BLaER1 treated with 17β-estradiol and CSF1 and Interleukin-3, amounts not matched to agents 10 nM and 100 nM (cell line): ENCODE data around the gene ME3.

Experiments
- H3K27ac ChIP-seq, 11 experiments: shearing (Covaris generic); formaldehyde crosslinking; 2 replicates each; pipeline ENCODE4 v1.8.1; 2022
- H3K27me3 ChIP-seq, 11 experiments: shearing (Covaris generic); formaldehyde crosslinking; 2 replicates each; pipeline ENCODE4 v1.8.1; 2022
- H3K36me3 ChIP-seq, 11 experiments: shearing (Covaris generic); formaldehyde crosslinking; 2 replicates each; pipeline ENCODE4 v1.8.1; 2022
- H3K4me1 ChIP-seq, 10 experiments: shearing (Covaris generic); formaldehyde crosslinking; 2 replicates each; pipeline ENCODE4 v1.8.1; 2022
- H3K4me2 ChIP-seq, 11 experiments: shearing (Covaris generic); formaldehyde crosslinking; 2 replicates each; pipeline ENCODE4 v1.8.1; 2022
- H3K4me3 ChIP-seq, 10 experiments: shearing (Covaris generic); formaldehyde crosslinking; 2 replicates each; pipeline ENCODE4 v1.8.1; 2022
- H3K9ac ChIP-seq, 11 experiments: shearing (Covaris generic); formaldehyde crosslinking; 2 replicates each; pipeline ENCODE4 v1.8.1; 2022
- H3K9me3 ChIP-seq, 11 experiments: shearing (Covaris generic); formaldehyde crosslinking; replicated peaks in 1 of 11; 2 replicates each; pipeline ENCODE4 v1.8.1; 2022
- H4K20me1 ChIP-seq, 11 experiments: shearing (Covaris generic); formaldehyde crosslinking; 2 replicates each; pipeline ENCODE4 v1.8.1; 2022
- Cebpa-rat ChIP-seq, 11 experiments: shearing (Covaris generic); IDR thresholded peaks; 2 replicates each; pipeline ENCODE4 v1.8.1; 2022

The ME3 gene

GRCh38 chr11:86632499-86633269, 39.7 kb downstream of the ME3 start:
- Histone ChIP-seq H3K4me1 (peaks cover 0 to 18% (median 4%) of the 10 kb centered on the region in 10 experiments; a peak in 10 of 20 replicates), H3K4me2 (peak overlapping the region in 5 of 11 experiments; percentile 2 to 41 (median 33); a peak in 8 of 22 replicates), H3K36me3 (no peaks in the 10 kb centered on the region)

DNA sequence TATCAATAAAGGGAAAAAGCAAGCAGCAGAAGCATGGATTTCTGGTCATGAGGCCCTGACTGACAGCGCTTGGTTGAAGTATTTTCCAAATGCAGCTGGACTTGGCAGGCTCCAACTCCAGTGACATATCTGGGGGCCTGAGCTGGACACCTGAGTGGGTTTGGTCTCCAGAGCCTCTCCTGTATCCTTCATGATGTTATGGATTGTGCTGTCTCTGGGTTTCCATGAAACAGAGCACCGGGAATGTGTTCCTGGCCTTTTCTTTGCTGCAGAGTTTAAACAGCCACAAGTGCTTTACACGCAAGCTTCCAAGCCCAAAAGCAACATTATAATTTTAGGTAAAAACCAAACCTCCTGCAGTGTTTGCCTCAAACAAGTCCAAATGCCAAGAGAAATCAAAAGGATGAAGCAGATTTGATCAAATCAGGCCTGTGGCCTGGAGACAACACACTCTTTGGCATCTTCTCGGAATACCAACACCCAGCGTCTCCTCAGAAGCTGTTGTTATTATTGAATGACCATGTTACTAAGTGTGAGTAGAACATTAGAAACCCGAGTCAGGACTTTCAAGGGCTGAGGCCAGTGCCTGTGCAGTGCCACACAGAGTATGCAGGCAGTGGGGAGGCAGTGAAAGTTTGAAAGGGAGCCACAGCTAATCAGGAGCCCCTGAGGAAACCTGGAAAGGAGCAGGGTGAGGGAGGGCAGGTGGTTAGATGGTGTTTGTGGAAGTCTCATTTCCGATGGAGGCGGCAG, 42.0 kb downstream of the ME3 start:
- Histone ChIP-seq H3K9me3 (no peaks in the 10 kb centered on the region), H3K27me3 (no peaks in the 10 kb centered on the region), H3K4me2 (no peak overlapping the region), H3K36me3 (no peaks in the 10 kb centered on the region), H3K4me3 (no peak overlapping the region), H3K4me1 (peaks cover 0 to 18% (median 4%) of the 10 kb centered on the region in 10 experiments; a peak in 9 of 20 replicates), H3K9ac (no peak overlapping the region), H3K27ac (no peak overlapping the region), H4K20me1 (no peaks in the 10 kb centered on the region)
- TF ChIP-seq Cebpa-rat (IDR thresholded peaks at IDR 0.05) = no peak

More at GRCh38 chr11:86632499-86633269, 39.7 kb downstream of the ME3 start:
- Histone ChIP-seq H4K20me1 (no peaks in the 10 kb centered on the region), H3K27ac (no peak overlapping the region), H3K9ac (no peak overlapping the region), H3K27me3 (no peaks in the 10 kb centered on the region), H3K9me3 (no peaks in the 10 kb centered on the region), H3K4me3 (no peak overlapping the region)
- no peak for TF ChIP-seq Cebpa-rat (IDR thresholded peaks at IDR 0.05)

DNA sequence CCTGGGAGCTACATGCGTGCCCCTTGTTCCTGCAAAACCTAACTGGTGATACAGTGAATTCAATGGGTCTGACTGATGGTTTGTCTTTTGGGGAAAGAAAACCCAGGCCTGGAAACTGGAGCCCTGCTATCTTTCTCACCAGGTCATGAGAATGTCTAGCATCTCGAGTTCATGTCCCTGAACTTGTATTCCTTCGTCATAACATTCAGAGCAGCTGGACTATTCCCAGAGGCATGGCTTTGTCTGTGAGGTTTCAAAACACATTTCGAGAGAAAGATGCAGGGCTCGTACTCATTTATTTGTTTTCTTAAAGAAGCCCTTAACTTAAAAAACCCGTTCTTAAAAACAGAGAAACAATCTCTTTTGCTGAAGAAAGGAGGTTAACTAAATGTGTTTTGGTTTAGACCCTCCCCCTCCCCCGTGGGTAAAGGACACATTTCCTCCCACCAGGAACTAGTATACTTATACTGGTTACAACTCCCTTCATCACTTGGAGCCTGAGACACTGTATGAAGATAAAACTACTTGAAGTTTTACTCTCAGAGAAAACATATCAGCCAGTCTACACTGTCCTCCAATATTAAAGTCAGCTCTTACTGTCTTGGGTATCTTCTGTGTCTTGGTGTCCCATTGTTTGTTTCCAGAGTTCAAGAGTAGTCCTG, 43.2 kb downstream of the ME3 start:
- TF ChIP-seq Cebpa-rat (IDR thresholded peaks at IDR 0.05) = no peak
- no peaks in the 10 kb centered on the region for H3K36me3 ChIP-seq

DNA sequence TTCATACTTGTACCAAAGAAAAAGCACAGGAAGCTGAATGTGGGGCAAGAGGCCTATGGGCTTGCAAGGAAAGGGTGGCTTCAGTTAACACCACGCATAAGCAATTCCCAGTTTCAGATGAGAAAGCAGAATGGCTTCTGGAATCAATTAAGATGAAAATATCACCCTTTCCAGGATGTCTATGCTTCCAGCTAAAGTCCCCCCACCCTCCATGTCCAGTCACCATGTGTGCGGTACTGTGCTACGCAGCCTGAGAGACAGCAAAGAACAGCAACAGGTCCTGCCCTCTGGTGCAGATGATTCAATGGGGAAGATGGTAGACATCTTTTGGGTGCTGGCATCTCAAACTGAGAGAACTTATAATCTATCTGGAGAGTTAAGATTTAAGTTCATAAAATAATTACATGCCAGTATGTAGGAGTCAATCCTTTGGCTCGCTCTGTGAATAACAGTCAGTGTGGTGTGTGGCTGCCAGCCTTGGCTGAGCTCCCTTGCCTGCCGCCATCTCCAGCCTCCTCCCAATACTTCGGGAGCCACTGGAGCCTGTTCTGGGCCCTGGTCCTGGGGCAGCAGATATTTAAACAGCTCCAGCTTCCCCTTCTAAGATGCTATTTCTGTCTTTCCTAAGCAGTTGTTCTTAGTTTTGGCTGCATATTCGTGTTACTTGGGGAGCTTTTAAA, 44.5 kb downstream of the ME3 start:
- no peak for TF ChIP-seq Cebpa-rat (IDR thresholded peaks at IDR 0.05)
- no peaks in the 10 kb centered on the region for H4K20me1 ChIP-seq
- no peak overlapping the region for H3K27ac ChIP-seq
- no peak overlapping the region for H3K9ac ChIP-seq
- H3K9me3 ChIP-seq = no peaks in the 10 kb centered on the region
- peaks cover 0 to 8% (median 3%) of the 10 kb centered on the region in 10 experiments; a peak in 9 of 20 replicates for H3K4me1 ChIP-seq
- no peaks in the 10 kb centered on the region for H3K36me3 ChIP-seq
- no peak overlapping the region for H3K4me3 ChIP-seq
- no peaks in the 10 kb centered on the region for H3K27me3 ChIP-seq
- no peak overlapping the region for H3K4me2 ChIP-seq

More for the DNA sequence above, 43.2 kb downstream of the ME3 start:
- Histone ChIP-seq H3K9ac (no peak overlapping the region), H3K9me3 (no peaks in the 10 kb centered on the region), H4K20me1 (no peaks in the 10 kb centered on the region), H3K27ac (no peak overlapping the region), H3K4me3 (no peak overlapping the region), H3K27me3 (no peaks in the 10 kb centered on the region), H3K4me1 (peaks cover 0 to 18% (median 4%) of the 10 kb centered on the region in 10 experiments; a peak in 9 of 20 replicates), H3K4me2 (no peak overlapping the region)

GRCh38 chr11:86625981-86626380, 46.4 kb downstream of the ME3 start:
- TF ChIP-seq Cebpa-rat (IDR thresholded peaks at IDR 0.05) = no peak
- H3K36me3 ChIP-seq = no peaks in the 10 kb centered on the region
- H3K27me3 ChIP-seq = no peaks in the 10 kb centered on the region
- no peak overlapping the region for H3K27ac ChIP-seq
- no peaks in the 10 kb centered on the region for H3K9me3 ChIP-seq
- no peak overlapping the region for H3K4me3 ChIP-seq
- no peak overlapping the region for H3K4me2 ChIP-seq
- no peak overlapping the region for H3K9ac ChIP-seq
- H4K20me1 ChIP-seq = no peaks in the 10 kb centered on the region
- H3K4me1 ChIP-seq = no peaks in the 10 kb centered on the region

DNA sequence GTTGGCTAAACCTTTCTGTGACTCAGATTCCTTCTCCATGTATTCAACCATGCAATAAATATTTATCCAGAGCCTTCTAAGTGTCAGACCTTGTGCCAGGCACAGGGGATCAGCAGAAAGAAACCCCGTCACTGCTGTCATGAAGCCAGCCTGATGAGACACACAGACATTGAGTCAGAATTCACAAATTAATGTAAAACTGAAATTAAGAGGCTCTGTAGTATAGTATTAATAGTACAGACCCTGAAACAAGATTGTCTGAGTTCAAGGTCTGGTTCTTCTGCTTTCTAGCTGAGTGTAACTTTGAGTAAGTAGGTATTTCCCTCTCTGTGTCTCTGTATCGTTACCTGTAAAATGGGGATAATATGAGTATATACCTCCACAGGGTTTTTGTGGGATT, 46.9 kb downstream of the ME3 start:
- Histone ChIP-seq H3K9me3 (no peaks in the 10 kb centered on the region), H3K4me3 (no peak overlapping the region), H4K20me1 (no peaks in the 10 kb centered on the region), H3K27me3 (no peaks in the 10 kb centered on the region), H3K27ac (no peak overlapping the region), H3K36me3 (no peaks in the 10 kb centered on the region), H3K4me2 (no peak overlapping the region), H3K9ac (no peak overlapping the region), H3K4me1 (no peaks in the 10 kb centered on the region)
- no peak for TF ChIP-seq Cebpa-rat (IDR thresholded peaks at IDR 0.05)

- H3K4me3 ChIP-seq = no peak overlapping the region
- no peak for TF ChIP-seq Cebpa-rat (IDR thresholded peaks at IDR 0.05)
- H3K36me3 ChIP-seq = no peaks in the 10 kb centered on the region
- no peak overlapping the region for H3K9ac ChIP-seq
- no peak overlapping the region for H3K4me2 ChIP-seq
- H4K20me1 ChIP-seq = no peaks in the 10 kb centered on the region
- no peak overlapping the region for H3K27ac ChIP-seq
- no peaks in the 10 kb centered on the region for H3K27me3 ChIP-seq
- peaks cover 0 to 4% (median 3%) of the 10 kb centered on the region in 11 experiments; a peak in 10 of 22 replicates for H3K9me3 ChIP-seq
- H3K4me1 ChIP-seq = no peaks in the 10 kb centered on the region
Measured at GRCh38 chr11:86624366-86624765, 48.0 kb downstream of the ME3 start.

DNA sequence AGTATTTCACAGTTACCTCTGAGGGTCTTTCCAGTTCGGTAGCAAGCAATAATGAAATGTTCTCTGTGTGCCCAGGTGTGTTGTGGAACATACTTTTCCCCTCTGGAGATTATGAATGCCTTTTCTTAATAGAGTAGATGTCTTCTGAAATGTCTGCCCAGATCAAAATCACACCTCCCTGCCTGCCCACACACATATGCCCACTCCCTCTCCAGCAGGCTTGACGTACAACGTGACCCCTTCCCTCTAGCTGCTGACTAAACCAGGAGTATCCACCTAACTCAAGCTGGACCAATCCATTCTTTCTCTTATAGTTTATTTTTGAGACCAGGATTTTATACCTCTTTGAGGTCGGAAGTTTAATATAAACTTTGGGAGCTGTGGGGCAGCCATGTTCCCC, 48.7 kb downstream of the ME3 start:
- Histone ChIP-seq H3K9me3 (peaks cover 4 to 11% (median 10%) of the 10 kb centered on the region in 11 experiments; a peak in 17 of 22 replicates), H3K9ac (no peak overlapping the region), H3K27ac (no peak overlapping the region), H4K20me1 (no peaks in the 10 kb centered on the region), H3K27me3 (no peaks in the 10 kb centered on the region), H3K4me2 (no peak overlapping the region), H3K4me1 (no peaks in the 10 kb centered on the region), H3K36me3 (no peaks in the 10 kb centered on the region), H3K4me3 (no peak overlapping the region)
- TF ChIP-seq Cebpa-rat (IDR thresholded peaks at IDR 0.05) = no peak
